Uterus (tissue), 2 donors: ENCODE results near the gene SP8.

Experiments
- POLR2A ChIP-seq, 2 donors: fragments of 450-650 bp; IDR thresholded peaks; one replicate each; pipeline ENCODE4 v1.6.1; 2016; ENCODE audit warnings: antibody characterized with exemption in 2 of 2, mild to moderate bottlenecking in 1 of 2, moderate library complexity in 1 of 2
- TF ChIP-seq, protein P1 (sequence below), 4 experiments: fragments of 200-600 bp in 2 of 4; fragments of 450-650 bp in 2 of 4; sonication (generic) in 2 of 4; IDR thresholded peaks; one replicate each; pipeline ENCODE4 v1.5.1; 2016 to 2019; ENCODE audit warnings: antibody characterized with exemption in 4 of 4, mild to moderate bottlenecking in 2 of 4, moderate library complexity in 1 of 4

DNA sequence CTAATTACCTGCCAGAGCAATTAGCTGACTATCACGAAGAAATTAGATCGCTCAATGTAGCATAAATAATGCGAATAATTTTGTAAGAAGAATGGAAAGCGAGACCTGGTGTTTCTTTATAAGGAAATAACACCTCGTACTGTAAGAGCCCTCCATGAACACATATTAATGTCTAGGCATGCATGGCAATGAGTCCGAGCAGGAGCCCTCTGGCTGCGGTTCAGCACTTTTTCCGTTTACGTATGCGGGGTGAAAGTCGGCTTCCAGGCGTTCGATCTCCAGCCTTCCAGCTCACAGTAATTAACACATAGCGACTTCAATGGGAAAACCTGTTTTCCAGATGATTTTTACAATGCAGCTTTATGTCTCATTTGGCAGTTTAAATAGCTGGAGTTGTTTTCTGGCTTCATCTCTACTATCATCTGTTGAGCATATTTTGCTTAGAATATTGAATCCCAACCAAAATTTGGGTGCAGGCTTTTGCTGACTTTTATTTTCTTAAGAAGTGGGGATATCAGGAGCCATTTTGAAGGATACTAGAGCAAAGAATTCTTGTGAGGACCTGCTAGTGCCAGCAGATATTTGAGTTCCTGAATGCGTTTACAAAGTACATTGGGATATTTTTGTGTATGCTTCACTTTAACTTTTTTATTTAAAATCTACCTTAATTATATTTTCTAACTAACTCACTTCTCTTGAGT lies 7.2 kb upstream of the SP8 start:
- TF ChIP-seq POLR2A (IDR thresholded peaks at IDR 0.05) = no peak
- TF ChIP-seq, protein P1, sequence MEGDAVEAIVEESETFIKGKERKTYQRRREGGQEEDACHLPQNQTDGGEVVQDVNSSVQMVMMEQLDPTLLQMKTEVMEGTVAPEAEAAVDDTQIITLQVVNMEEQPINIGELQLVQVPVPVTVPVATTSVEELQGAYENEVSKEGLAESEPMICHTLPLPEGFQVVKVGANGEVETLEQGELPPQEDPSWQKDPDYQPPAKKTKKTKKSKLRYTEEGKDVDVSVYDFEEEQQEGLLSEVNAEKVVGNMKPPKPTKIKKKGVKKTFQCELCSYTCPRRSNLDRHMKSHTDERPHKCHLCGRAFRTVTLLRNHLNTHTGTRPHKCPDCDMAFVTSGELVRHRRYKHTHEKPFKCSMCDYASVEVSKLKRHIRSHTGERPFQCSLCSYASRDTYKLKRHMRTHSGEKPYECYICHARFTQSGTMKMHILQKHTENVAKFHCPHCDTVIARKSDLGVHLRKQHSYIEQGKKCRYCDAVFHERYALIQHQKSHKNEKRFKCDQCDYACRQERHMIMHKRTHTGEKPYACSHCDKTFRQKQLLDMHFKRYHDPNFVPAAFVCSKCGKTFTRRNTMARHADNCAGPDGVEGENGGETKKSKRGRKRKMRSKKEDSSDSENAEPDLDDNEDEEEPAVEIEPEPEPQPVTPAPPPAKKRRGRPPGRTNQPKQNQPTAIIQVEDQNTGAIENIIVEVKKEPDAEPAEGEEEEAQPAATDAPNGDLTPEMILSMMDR (IDR thresholded peaks at IDR 0.05) = no peak
